ENCODE data around the gene SYNCRIP. TPM values are rescaled to one million over a fixed set of nuclear protein-coding genes. Genes with fewer than 3 reads are reported as not detected.
A peak's percentile ranks its signal among the peaks of the same experiment; 100 is the strongest.

SYNCRIP gene
- total and polyA plus RNA-seq, 7 donors = 34.8 to 122 (median 70.3) TPM

DNA sequence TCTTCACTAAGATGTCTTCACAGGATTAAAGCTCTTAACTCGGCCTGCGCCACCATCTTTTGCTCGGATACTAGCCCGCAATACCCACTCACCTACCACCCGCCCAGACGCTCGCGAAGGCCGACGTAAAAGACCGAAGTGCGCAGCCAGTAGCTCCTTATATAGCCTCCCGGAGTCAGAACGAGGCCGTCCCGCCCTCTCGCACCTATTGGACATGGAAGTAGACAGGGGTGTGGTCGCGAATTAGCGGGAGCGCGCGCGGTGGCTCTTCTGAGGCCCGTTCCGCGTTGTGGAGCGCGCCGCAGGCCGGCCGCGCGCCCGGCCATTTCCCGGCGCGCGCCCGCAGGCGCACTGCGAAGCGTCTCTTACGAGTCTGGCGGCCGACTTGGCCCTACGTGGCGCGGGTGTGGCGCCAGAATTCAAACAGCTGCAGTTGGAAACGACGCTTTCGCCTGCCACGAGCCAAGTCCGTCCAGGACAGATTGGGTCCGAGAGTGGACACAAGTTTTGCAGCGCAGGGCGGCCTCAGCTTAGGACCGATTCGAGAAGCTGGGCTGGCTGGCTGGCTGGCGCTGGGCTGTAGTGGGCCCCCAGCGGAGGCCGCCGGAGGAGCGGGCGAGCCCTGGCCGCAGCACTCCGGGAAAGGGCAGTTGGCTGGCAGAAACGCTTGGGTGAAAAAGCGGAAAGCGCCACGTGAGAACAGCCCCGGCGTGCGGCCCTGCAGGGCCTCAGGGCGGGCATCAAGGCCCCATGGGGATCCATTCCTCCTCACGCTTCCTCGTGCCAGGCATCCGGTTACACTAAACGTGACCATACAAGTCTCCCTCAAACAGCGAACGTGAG lies 36.1 kb upstream of the SYNCRIP start:
- intact Hi-C loops (cut with DNase I) = loop anchor here (1.0 to 5.0 kb wide), 4 partner anchors 36 to 87 kb away; partner anchors contain the start of genes SNX14 (in 2 of the 2) and SYNCRIP (in 1 of the 2)
- 0% methylated on average over 73 to 82 of the region's 82 CpGs for WGBS, 3 donors
- peaks cover 23% of the 10 kb centered on the region for H3K4me1 ChIP-seq
- peak; percentile 98 to 99 for DNase-seq
- H3K27ac ChIP-seq = peak overlapping the region; percentile 97
- H3K27me3 ChIP-seq (ENCODE audit: insufficient read depth in 3 of 3, low read length in 2 of 3) = no peaks in the 10 kb centered on the region
- peaks cover 0 to 15% of the 10 kb centered on the region in 2 donors for H3K36me3 ChIP-seq (ENCODE audit: insufficient read depth in 1 of 2, low read depth in 1 of 2)
- H3K9me3 ChIP-seq = no peaks in the 10 kb centered on the region
- ATAC-seq = peak; percentile 89 to 95 (median 91)
- TF ChIP-seq, protein P1, sequence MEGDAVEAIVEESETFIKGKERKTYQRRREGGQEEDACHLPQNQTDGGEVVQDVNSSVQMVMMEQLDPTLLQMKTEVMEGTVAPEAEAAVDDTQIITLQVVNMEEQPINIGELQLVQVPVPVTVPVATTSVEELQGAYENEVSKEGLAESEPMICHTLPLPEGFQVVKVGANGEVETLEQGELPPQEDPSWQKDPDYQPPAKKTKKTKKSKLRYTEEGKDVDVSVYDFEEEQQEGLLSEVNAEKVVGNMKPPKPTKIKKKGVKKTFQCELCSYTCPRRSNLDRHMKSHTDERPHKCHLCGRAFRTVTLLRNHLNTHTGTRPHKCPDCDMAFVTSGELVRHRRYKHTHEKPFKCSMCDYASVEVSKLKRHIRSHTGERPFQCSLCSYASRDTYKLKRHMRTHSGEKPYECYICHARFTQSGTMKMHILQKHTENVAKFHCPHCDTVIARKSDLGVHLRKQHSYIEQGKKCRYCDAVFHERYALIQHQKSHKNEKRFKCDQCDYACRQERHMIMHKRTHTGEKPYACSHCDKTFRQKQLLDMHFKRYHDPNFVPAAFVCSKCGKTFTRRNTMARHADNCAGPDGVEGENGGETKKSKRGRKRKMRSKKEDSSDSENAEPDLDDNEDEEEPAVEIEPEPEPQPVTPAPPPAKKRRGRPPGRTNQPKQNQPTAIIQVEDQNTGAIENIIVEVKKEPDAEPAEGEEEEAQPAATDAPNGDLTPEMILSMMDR (IDR thresholded peaks at IDR 0.05) = peak; percentile 5
- peak overlapping the region; percentile 94 for H3K4me3 ChIP-seq

DNA sequence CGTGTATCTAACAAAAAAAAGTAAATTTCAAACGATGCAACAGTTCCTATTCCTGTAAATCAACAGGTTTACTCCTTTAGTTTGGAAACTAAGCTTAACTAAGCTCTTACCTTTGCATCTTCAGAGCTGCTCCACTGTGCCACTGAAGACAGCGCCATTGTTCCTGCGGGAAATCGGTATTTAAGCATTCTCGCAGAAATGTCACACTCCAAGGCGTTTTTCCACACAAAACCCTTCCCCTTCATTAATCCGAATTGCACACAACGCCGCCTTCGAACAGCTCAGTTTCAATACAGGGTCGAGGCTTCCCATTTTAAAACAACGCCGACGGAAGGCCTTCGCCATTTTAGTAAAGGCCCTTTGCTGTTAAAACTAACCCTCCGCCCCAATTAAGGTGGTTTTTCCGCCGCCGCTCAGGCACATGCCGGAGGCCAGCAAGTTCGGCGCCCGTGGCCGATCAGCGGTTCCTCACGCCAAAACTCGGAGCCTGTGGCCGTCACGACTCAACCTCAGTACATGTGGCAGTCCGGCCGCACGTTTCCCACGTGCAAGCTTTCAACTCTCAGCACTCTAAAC lies 35.4 kb upstream of the SYNCRIP start:
- intact Hi-C loops (cut with DNase I) = loop anchor here (1.0 to 5.0 kb wide), 4 partner anchors 35 to 86 kb away; partner anchors contain the start of genes SNX14 (in 2 of the 2) and SYNCRIP (in 1 of the 2)

DNA sequence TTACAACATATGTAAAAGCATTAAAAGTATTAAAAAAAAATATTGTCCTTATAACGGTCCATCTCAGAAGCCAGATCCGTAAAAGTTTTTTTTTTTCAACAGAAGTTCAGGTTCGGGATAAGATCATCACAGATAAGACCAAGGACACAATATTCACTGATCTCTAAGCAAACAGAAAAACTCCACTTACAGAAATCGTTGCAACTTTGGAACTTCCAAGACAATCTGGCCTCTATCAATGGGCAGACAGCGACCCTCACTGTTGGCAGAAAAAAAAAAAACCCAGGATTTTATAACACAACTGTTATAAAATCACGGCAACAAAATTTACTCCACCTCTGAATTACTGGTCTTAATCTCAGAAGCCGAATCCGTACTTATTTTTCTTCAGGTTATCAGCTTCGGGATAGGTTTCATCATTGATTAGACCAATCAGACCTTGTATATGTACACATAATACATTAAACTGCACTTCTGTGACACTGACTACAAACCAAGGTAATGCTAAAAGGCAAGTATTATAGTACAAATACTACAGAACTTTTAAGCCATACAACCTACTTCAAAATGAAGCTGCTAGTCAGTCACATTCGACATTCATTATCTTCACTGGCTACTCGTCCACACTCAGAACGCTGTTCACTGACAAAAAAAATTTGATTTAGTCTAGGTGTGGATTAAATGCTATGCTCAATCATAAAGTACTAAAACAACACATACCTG lies 34.7 kb upstream of the SYNCRIP start:
- 0 to 1% (median 0%) methylated on average over 12 of the region's 12 CpGs for WGBS, 3 donors
- no peak for ATAC-seq

More for the DNA sequence above, 35.4 kb upstream of the SYNCRIP start:
- Histone ChIP-seq H3K4me1 (peaks cover 26% of the 10 kb centered on the region), H3K36me3 (ENCODE audit: insufficient read depth in 1 of 2, low read depth in 1 of 2) (peaks cover 0 to 17% of the 10 kb centered on the region in 2 donors), H3K27ac (peak overlapping the region; percentile 97), H3K27me3 (ENCODE audit: insufficient read depth in 3 of 3, low read length in 2 of 3) (no peaks in the 10 kb centered on the region), H3K4me3 (peak overlapping the region; percentile 94), H3K9me3 (no peaks in the 10 kb centered on the region)
- TF ChIP-seq, protein P1 (IDR thresholded peaks at IDR 0.05) = no peak
- DNase-seq (no peak), ATAC-seq (peak in 1 of 4 donors; percentile 41)
- 0% methylated on average over 34 of the region's 34 CpGs for WGBS, 3 donors

DNA sequence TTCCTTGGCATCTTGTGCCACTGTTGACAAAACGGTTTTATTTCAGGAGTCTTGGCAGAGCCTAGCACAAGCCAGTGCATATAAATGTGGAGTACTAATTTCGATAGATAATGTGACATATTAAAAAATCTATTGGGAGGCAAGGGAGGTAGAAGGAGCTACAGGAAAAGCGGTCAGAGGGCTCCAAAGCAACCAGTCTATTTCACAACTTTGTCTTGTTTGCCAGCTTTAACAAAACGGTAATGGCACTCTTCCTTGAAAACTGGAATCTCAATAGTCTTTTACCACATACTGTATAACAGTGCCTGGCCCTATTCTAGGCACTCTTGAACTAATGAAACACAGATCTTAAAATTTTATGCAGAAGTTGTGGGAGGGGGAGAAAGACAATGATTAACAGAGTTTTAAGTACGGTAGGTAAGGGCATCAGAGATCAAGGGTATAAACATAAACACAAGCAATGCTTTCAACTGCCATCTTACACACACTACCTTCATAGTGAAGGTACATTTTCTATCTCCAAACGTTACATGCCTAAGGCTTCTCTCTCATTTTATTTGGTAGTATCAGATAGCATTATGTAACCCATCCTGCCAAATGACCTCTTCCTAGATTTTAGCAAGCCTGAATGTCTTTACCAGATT lies 33.5 kb upstream of the SYNCRIP start:
- no peak for DNase-seq

More for the DNA sequence above, 34.7 kb upstream of the SYNCRIP start:
- intact Hi-C loops (cut with DNase I) = loop anchor here in 1 of 2 donors (5.0 kb wide), 1 partner anchor 85 kb away; the partner anchor contains the start of gene SNX14
- Histone ChIP-seq H3K27me3 (ENCODE audit: insufficient read depth in 3 of 3, low read length in 2 of 3) (no peaks in the 10 kb centered on the region), H3K4me1 (peaks cover 26% of the 10 kb centered on the region), H3K4me3 (peak overlapping the region; percentile 94), H3K36me3 (ENCODE audit: insufficient read depth in 1 of 2, low read depth in 1 of 2) (peaks cover 0 to 17% of the 10 kb centered on the region in 2 donors), H3K9me3 (no peaks in the 10 kb centered on the region), H3K27ac (peak overlapping the region; percentile 97)
- TF ChIP-seq, protein P1 (IDR thresholded peaks at IDR 0.05) = peak; percentile 20
- DNase-seq = no peak

More for the DNA sequence above, 33.5 kb upstream of the SYNCRIP start:
- Histone ChIP-seq H3K27ac (peak overlapping the region; percentile 97), H3K9me3 (no peaks in the 10 kb centered on the region), H3K36me3 (ENCODE audit: insufficient read depth in 1 of 2, low read depth in 1 of 2) (peaks cover 0 to 17% of the 10 kb centered on the region in 2 donors), H3K4me1 (peaks cover 26% of the 10 kb centered on the region), H3K27me3 (ENCODE audit: insufficient read depth in 3 of 3, low read length in 2 of 3) (no peaks in the 10 kb centered on the region), H3K4me3 (peak overlapping the region; percentile 94)
- no peak for ATAC-seq
- TF ChIP-seq, protein P1 (IDR thresholded peaks at IDR 0.05) = no peak
- 6 to 12% (median 7%) methylated on average over 6 of the region's 6 CpGs for WGBS, 3 donors
- intact Hi-C loops (cut with DNase I) = loop anchor here in 1 of 2 donors (5.0 kb wide), 1 partner anchor 84 kb away; the partner anchor contains the start of gene SNX14
